GM18507 (cell line): ENCODE results near the gene SLC39A6.
"Not testable (repeated sequence)": the region's sequence is repeated elsewhere in the genome, so short reads cannot be mapped to it uniquely, and the experiment has no call there.

Experiments used
- DNase-seq: peaks from one replicate; pipeline ENCODE4 v3.0.0; 2011; ENCODE audit warnings: low read depth; ENCODE audit not compliant: insufficient read length; ENCODE audit errors: extremely low spot score
- FAIRE-seq: peaks from 2 replicates; lab custom pipeline; 2011; peaks lifted over from hg19 to GRCh38; lab: Jason Lieb, UNC

The SLC39A6 gene

GRCh38 chr18:36142751-36143150 is 13.6 kb upstream of the SLC39A6 start:
- no peak for FAIRE-seq

GRCh38 chr18:36141576-36141975 is 12.4 kb upstream of the SLC39A6 start:
- no peak for FAIRE-seq
- DNase-seq = no peak

More at GRCh38 chr18:36142751-36143150, 13.6 kb upstream of the SLC39A6 start:
- no peak for DNase-seq

GRCh38 chr18:36139245-36139644 is 10.1 kb upstream of the SLC39A6 start:
- DNase-seq (no peak), FAIRE-seq (no peak)

GRCh38 chr18:36135264-36135663 is 6.1 kb upstream of the SLC39A6 start:
- FAIRE-seq = no peak
- no peak for DNase-seq

GRCh38 chr18:36132756-36133155 is 3.6 kb upstream of the SLC39A6 start:
- DNase-seq (no peak), FAIRE-seq (no peak)

- no peak for DNase-seq
- FAIRE-seq = no peak
Observed at GRCh38 chr18:36131692-36132483, 2.7 kb upstream of the SLC39A6 start.

- DNase-seq = no peak
- no peak for FAIRE-seq
Observed at GRCh38 chr18:36130883-36131653, 1.9 kb upstream of the SLC39A6 start.

GRCh38 chr18:36130039-36130831 is 1.1 kb upstream of the SLC39A6 start:
- DNase-seq (no peak), FAIRE-seq (no peak)

- no peak for DNase-seq
Observed at GRCh38 chr18:36128907-36129299, 237 bp downstream of the SLC39A6 start.

GRCh38 chr18:36128530-36128870 is 640 bp downstream of the SLC39A6 start:
- FAIRE-seq (no peak), DNase-seq (no peak)

More at GRCh38 chr18:36128907-36129299, 237 bp downstream of the SLC39A6 start:
- no peak for FAIRE-seq

GRCh38 chr18:36127836-36128529 is 1.2 kb downstream of the SLC39A6 start:
- FAIRE-seq = no peak
- DNase-seq = no peak

GRCh38 chr18:36126668-36127067 is 2.5 kb downstream of the SLC39A6 start:
- FAIRE-seq (no peak), DNase-seq (no peak)

GRCh38 chr18:36124841-36125240 is 4.3 kb downstream of the SLC39A6 start:
- FAIRE-seq = no peak
- DNase-seq = no peak

GRCh38 chr18:36120297-36120696 is 8.8 kb downstream of the SLC39A6 start:
- DNase-seq = no peak
- no peak for FAIRE-seq

GRCh38 chr18:36116771-36117170 is 12.4 kb downstream of the SLC39A6 start:
- FAIRE-seq, DNase-seq: not testable (repeated sequence)

GRCh38 chr18:36114738-36115137 is 14.4 kb downstream of the SLC39A6 start:
- DNase-seq (no peak), FAIRE-seq (no peak)

- FAIRE-seq = no peak
- no peak for DNase-seq
Observed at GRCh38 chr18:36114251-36114650, 14.9 kb downstream of the SLC39A6 start.

- FAIRE-seq = no peak
- DNase-seq = no peak
Observed at GRCh38 chr18:36112302-36112701, 16.8 kb downstream of the SLC39A6 start.

- DNase-seq (no peak), FAIRE-seq (no peak)
Observed at GRCh38 chr18:36109737-36110136, 19.4 kb downstream of the SLC39A6 start.

- no peak for DNase-seq
- FAIRE-seq = no peak
Observed at GRCh38 chr18:36108601-36109000, 20.5 kb downstream of the SLC39A6 start.
